HG02870 (cell line): Measurements from ENCODE around the gene MAPRE2.
"Not testable (repeated sequence)": the region's sequence is repeated elsewhere in the genome, so short reads cannot be mapped to it uniquely, and the experiment has no call there.

Experiments
- ATAC-seq: cut with Tn5 transposase; IDR thresholded peaks from one replicate; pipeline ENCODE4 v1.9.1; 2021; ENCODE audit warnings: mild to moderate bottlenecking, moderate library complexity; ENCODE audit not compliant: unreplicated experiment

Gene MAPRE2

GRCh38 chr18:35143622-35144596, 102.7 kb downstream of the MAPRE2 start:
- no peak for ATAC-seq

GRCh38 chr18:35144698-35145097, 103.5 kb downstream of the MAPRE2 start:
- ATAC-seq: no peak

- ATAC-seq: not testable (repeated sequence)
These were observed 109.0 kb downstream of the MAPRE2 start for GRCh38 chr18:35150195-35150594.

- ATAC-seq: peak; percentile 61
These were observed 112.5 kb downstream of the MAPRE2 start for GRCh38 chr18:35153609-35154272.

- no peak for ATAC-seq
These were observed 114.3 kb downstream of the MAPRE2 start for GRCh38 chr18:35155398-35156117.

GRCh38 chr18:35157181-35157580, 116.0 kb downstream of the MAPRE2 start:
- no peak for ATAC-seq

GRCh38 chr18:35158728-35159450, 117.7 kb downstream of the MAPRE2 start:
- ATAC-seq: peak; percentile 66

- ATAC-seq: peak; percentile 71
These were observed 118.6 kb downstream of the MAPRE2 start for GRCh38 chr18:35159782-35160181.

GRCh38 chr18:35161485-35161884, 120.3 kb downstream of the MAPRE2 start:
- ATAC-seq: no peak

- ATAC-seq: no peak
These were observed 120.7 kb downstream of the MAPRE2 start for GRCh38 chr18:35161934-35162333.

- ATAC-seq: no peak
These were observed 121.9 kb downstream of the MAPRE2 start for GRCh38 chr18:35163014-35163539.

GRCh38 chr18:35163721-35164120, 122.5 kb downstream of the MAPRE2 start:
- no peak for ATAC-seq

- no peak for ATAC-seq
These were observed 122.9 kb downstream of the MAPRE2 start for GRCh38 chr18:35164133-35164532.

GRCh38 chr18:35167332-35167731, 126.1 kb downstream of the MAPRE2 start:
- no peak for ATAC-seq

GRCh38 chr18:35167857-35168256, 126.6 kb downstream of the MAPRE2 start:
- ATAC-seq: no peak

- ATAC-seq: not testable (repeated sequence)
These were observed 129.1 kb downstream of the MAPRE2 start for GRCh38 chr18:35170323-35170722.

GRCh38 chr18:35171315-35171987, 130.2 kb downstream of the MAPRE2 start:
- ATAC-seq: no peak

- ATAC-seq: no peak
These were observed 130.8 kb downstream of the MAPRE2 start for GRCh38 chr18:35172009-35172408.

GRCh38 chr18:35172451-35173035, 131.3 kb downstream of the MAPRE2 start:
- ATAC-seq: no peak
